GM19099 (cell line): ENCODE data around the gene SNHG17.

ENCODE experiments used
- POLR2A ChIP-seq: IDR thresholded peaks from 3 replicates; pipeline ENCODE4 v1.6.1; 2011; ENCODE audit warnings: low read depth; ENCODE audit not compliant: insufficient read length; ENCODE audit errors: extremely low read depth

Gene SNHG17

GRCh38 chr20:38434770-38435554, at the start of gene SNHG17:
Gene SNHG17 (minus strand): TSS chr20:38435328.
- TF ChIP-seq POLR2A: peak; percentile 98

- TF ChIP-seq POLR2A: no peak
These were observed 44.5 kb upstream of the SNHG17 start for GRCh38 chr20:38479596-38479995.

- no peak for TF ChIP-seq POLR2A
These were observed 42.6 kb upstream of the SNHG17 start for GRCh38 chr20:38477747-38478146.

GRCh38 chr20:38473367-38473795, 38.3 kb upstream of the SNHG17 start:
- no peak for TF ChIP-seq POLR2A

- TF ChIP-seq POLR2A: peak; percentile 74
These were observed 37.6 kb upstream of the SNHG17 start, which contains the start of gene RALGAPB for GRCh38 chr20:38472513-38473366. Gene RALGAPB (plus strand): TSS chr20:38472843. CDS start chr20:38488433, 15,590 bp downstream.

GRCh38 chr20:38471987-38472512, 36.9 kb upstream of the SNHG17 start:
- TF ChIP-seq POLR2A: no peak

- no peak for TF ChIP-seq POLR2A
These were observed 36.1 kb upstream of the SNHG17 start for GRCh38 chr20:38471245-38471644.

- TF ChIP-seq POLR2A: no peak
These were observed 31.9 kb upstream of the SNHG17 start for GRCh38 chr20:38466983-38467382.

- TF ChIP-seq POLR2A: no peak
These were observed 31.0 kb upstream of the SNHG17 start for GRCh38 chr20:38466171-38466570.

GRCh38 chr20:38460040-38460623, 25.0 kb upstream of the SNHG17 start:
- no peak for TF ChIP-seq POLR2A

GRCh38 chr20:38458314-38458713, 23.2 kb upstream of the SNHG17 start:
- TF ChIP-seq POLR2A: no peak

GRCh38 chr20:38454556-38455473, 19.7 kb upstream of the SNHG17 start:
- no peak for TF ChIP-seq POLR2A

- TF ChIP-seq POLR2A: no peak
These were observed 18.8 kb upstream of the SNHG17 start for GRCh38 chr20:38453941-38454340.
